ENCODE data around the gene ROGDI. TPM values are rescaled to one million over a fixed set of nuclear protein-coding genes. Genes with fewer than 3 reads are reported as not detected.

Gene ROGDI
- total and polyA plus RNA-seq, 2 of the 13 experiments (the other 11 are each of a cell fraction or from before 2014, with no cell fraction given): 19.2 to 42.1 TPM

- Histone ChIP-seq H3K9me3 (ENCODE audit: low read length) (no peaks in the 10 kb centered on the region), H3K4me2 (ENCODE audit: low read depth, low read length) (peak overlapping the region; percentile 53), H2AFZ (ENCODE audit: low read length) (no peak overlapping the region), H3K27ac (ENCODE audit: extremely low read length, insufficient read depth, low read length) (no peak overlapping the region), H3K9ac (ENCODE audit: insufficient read depth, low read depth, low read length) (no peak overlapping the region), H3K79me2 (ENCODE audit: insufficient read depth, low read length) (no peaks in the 10 kb centered on the region), H4K20me1 (ENCODE audit: insufficient read depth, low read length) (no peaks in the 10 kb centered on the region), H3K36me3 (replicated peaks in 1 of 2; ENCODE audit: control insufficient read depth in 1 of 2, insufficient read depth in 2 of 2, low read length in 2 of 2) (no peaks in the 10 kb centered on the region), H3K27me3 (ENCODE audit: control insufficient read depth in 1 of 2, insufficient read depth in 2 of 2, low read length in 2 of 2) (no peaks in the 10 kb centered on the region; a peak in 2 of 5 replicates), H3K4me3 (replicated peaks in 1 of 3; ENCODE audit: insufficient read depth in 1 of 3, low read depth in 2 of 3, low read length in 3 of 3) (no peak overlapping the region), H3K4me1 (ENCODE audit: insufficient read depth, low read length) (peaks cover 33% of the 10 kb centered on the region)
- in situ Hi-C loops (cut with HindIII; ENCODE audit: extremely low pct_ligation_motif_present, low pct_unique_long_range_greater_than_20kb): no loop called here
- ChIA-PET CTCF (ENCODE audit: low intra/inter-chr PET ratio, low total read pairs) (no interaction called here), POLR2A (no interaction called here)
- DNase-seq (ENCODE audit: low spot score) (no peak), FAIRE-seq (no peak), ATAC-seq (no peak)
- WGBS (ENCODE audit: low lambda C conversion rate): 48% methylated on average over 5 of the region's 5 CpGs
- no peak for TF ChIP-seq ZNF44 (CRISPR knock-in tag; IDR thresholded peaks at IDR 0.05)
- TF ChIP-seq SRSF1 (optimal IDR thresholded peaks at IDR 0.05; ENCODE audit: low read depth, low read length): no peak
- TF ChIP-seq, protein P1, sequence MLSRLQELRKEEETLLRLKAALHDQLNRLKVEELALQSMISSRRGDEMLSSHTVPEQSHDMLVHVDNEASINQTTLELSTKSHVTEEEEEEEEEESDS (CRISPR knock-in tag; IDR thresholded peaks at IDR 0.05; ENCODE audit: borderline replicate concordance): no peak
- no peak for TF ChIP-seq STAG1 (CRISPR knock-in tag; IDR thresholded peaks at IDR 0.05)
- no peak for TF ChIP-seq ZBTB14 (CRISPR knock-in tag; IDR thresholded peaks at IDR 0.05)
- TF ChIP-seq PHF5A (CRISPR knock-in tag; IDR thresholded peaks at IDR 0.05; ENCODE audit: low read depth, unreplicated experiment): no peak
- no peak for TF ChIP-seq CBX2 (IDR thresholded peaks at IDR 0.05; ENCODE audit: low read depth, low read length)
- no peak for TF ChIP-seq CBX2 (CRISPR knock-in tag; IDR thresholded peaks at IDR 0.05; ENCODE audit: low read depth)
- TF ChIP-seq, protein P2, sequence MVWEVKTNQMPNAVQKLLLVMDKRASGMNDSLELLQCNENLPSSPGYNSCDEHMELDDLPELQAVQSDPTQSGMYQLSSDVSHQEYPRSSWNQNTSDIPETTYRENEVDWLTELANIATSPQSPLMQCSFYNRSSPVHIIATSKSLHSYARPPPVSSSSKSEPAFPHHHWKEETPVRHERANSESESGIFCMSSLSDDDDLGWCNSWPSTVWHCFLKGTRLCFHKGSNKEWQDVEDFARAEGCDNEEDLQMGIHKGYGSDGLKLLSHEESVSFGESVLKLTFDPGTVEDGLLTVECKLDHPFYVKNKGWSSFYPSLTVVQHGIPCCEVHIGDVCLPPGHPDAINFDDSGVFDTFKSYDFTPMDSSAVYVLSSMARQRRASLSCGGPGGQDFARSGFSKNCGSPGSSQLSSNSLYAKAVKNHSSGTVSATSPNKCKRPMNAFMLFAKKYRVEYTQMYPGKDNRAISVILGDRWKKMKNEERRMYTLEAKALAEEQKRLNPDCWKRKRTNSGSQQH (CRISPR knock-in tag; IDR thresholded peaks at IDR 0.05; ENCODE audit: low read depth): no peak
- TF ChIP-seq PHF8 (CRISPR knock-in tag; IDR thresholded peaks at IDR 0.05): no peak
- no peak for TF ChIP-seq MED1 (CRISPR knock-in tag; IDR thresholded peaks at IDR 0.05)
- TF ChIP-seq, protein P3, sequence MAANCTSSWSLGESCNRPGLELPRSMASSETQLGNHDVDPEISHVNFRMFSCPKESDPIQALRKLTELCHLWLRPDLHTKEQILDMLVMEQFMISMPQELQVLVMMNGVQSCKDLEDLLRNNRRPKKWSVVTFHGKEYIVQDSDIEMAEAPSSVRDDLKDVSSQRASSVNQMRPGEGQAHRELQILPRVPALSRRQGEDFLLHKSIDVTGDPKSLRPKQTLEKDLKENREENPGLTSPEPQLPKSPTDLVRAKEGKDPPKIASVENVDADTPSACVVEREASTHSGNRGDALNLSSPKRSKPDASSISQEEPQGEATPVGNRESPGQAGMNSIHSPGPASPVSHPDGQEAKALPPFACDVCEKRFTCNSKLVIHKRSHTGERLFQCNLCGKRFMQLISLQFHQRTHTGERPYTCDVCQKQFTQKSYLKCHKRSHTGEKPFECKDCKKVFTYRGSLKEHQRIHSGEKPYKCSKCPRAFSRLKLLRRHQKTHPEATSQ (CRISPR knock-in tag; IDR thresholded peaks at IDR 0.05; ENCODE audit: borderline replicate concordance): no peak
- TF ChIP-seq PHB2 (IDR thresholded peaks at IDR 0.05; ENCODE audit: partially characterized antibody): no peak
- no TSS peak for BruUV-seq (replicated peaks)
- intact Hi-C loops (cut with micrococcal nuclease; ENCODE audit: unreplicated experiment): no loop called here
Measured at GRCh38 chr16:4772351-4772750, 30.1 kb downstream of the ROGDI start.
